OCI-M2 (cell line): ENCODE results near the gene IL26.
"Not testable (repeated sequence)": the region's sequence is repeated elsewhere in the genome, so short reads cannot be mapped to it uniquely, and the experiment has no call there.

ENCODE experiments used
- DNase-seq: peaks from one replicate; lab custom pipeline; 2025; ENCODE audit not compliant: unreplicated experiment; lab: John Stamatoyannopoulos, UW

Gene IL26

DNA sequence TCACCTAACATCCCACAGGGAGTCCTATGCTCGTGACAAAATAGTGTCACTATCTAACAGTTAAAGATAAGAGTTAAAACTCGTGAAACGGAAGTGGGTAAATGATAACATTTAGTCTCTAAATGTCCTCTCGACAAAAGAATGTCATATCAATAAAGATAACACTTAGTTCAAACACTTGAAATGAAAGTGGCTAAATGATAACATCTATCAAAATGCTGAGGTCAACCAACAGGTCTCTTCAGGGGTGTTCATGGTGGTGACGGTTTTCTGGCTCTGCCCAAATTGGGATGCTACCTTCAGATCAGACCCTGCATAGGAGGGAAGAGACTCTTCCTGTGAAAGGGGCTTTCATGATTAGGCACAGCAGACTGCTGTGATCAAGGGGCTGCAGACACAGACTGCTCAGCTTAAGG, 22.1 kb downstream of the IL26 start:
- no peak for DNase-seq

DNA sequence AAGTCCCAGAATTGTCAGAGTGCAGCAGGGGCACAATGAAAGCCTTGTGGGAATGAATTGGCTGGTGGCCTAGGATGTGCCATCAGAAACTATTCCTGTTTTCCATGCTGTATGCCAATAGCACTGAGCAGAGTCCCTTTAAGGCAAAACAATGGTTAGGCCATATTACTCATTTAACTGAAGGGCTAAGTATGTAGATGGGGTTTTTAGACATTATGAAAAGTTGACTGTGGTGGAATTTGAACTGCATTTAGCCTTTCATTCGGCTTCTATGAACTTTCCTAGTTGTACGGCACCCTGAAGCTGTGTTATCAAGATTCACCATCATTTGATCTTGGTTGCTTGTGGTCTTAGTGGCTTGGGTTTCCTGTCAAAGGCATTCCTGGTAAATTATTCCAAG, 24.8 kb downstream of the IL26 start:
- DNase-seq: no peak

DNA sequence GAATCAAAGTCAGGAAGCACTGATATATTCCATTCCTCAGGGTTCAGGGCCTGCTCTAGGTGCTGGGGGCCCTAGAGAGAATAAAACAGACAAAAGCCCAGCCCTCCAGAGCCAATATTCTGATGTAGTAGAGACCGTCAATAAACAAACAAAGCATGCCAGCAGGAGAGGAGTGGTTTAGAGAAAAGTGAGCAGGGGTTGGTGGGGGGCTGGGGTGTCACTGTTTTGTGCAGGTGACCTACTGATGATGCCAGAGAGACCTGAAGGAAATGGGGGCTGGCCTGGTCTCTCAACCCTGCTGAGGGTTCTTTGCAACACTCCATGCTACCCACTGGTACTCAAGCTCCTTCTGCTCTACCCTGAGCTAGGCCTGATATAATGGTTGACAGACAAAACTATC, 26.5 kb downstream of the IL26 start:
- no peak for DNase-seq

DNA sequence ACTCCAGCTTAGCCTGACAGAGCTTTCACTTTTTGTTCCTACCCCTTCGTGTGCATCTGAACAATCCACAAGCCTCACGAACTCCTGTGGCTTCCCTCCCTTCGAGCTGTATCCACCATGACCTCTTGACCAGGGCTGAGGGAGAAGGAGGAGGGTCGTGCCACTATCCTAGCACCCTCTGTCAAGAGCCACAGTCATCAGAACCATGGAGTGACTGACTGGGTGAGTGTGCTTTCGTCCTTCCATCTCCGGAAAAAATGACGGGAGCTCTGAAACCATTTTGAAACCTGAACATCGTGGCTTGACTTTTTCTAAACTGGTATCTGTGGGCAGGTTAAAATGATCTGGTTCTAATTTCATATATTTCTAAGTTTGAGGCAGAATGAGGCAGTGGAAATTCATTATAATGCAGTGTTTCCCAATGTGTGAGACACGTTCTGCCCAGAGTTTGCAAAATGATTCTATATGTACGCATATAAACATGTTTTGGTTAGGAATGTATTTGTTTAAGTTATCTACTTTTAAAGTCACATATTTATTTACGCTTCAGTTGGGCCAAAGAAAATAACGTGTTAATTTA, 27.0 kb downstream of the IL26 start:
- DNase-seq: no peak

DNA sequence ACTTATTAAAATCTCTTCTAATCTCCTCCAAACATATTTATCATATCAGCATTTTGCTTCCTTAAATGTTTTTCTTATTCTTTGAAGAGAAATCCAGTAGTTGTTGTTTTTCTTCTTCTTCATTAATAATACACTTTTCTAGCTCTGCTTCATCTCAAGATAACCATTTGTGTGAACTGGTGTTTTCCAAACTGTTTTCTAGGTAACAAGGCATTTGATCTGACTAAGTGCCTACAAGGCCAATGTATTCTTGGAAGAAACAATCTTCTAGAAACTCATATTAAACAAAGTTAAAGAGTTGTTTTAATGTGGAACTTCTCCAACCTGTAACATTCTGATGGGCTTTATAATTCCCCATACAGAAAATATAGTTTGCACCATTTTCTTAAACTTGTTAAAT, 35.3 kb downstream of the IL26 start:
- DNase-seq: no peak

DNA sequence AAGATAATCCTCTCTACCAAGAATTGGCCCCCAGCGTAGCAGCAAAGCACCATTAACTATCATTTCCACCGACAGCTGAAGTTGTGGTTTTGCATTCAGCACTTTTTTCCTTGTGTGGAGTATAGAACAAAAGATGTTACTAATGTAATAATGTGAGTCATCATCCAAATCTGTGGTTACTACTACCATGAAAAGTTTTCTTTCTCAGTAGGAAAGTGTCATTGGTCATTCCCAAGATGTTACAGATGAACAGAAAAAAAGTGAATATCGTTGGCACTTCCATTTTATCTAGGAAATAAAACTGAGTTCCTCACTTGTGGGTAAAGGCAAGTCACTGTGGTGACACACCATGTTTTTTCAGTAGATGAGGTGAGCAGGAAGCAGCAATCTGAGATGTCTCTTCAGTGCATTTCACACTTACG, 35.8 kb downstream of the IL26 start:
- no peak for DNase-seq

DNA sequence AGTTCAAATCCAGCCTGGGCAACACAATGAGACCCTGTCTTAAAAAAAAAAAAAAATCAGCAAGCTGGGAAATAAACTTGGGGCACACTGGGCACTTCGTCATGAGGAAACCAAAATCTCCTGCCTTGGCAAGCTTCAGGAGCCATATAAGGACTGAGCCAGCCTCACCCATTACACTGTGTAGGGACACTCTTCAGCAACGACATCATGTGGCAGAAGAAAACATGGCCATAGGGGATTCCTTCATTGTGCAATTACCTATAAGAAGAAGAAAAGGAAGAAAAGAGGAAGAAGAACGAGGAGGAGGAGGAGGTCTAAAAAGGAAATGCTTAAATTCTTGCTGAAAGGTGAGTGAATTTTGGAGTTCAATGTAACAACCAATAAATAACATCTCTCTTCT, 40.0 kb downstream of the IL26 start:
- no peak for DNase-seq

DNA sequence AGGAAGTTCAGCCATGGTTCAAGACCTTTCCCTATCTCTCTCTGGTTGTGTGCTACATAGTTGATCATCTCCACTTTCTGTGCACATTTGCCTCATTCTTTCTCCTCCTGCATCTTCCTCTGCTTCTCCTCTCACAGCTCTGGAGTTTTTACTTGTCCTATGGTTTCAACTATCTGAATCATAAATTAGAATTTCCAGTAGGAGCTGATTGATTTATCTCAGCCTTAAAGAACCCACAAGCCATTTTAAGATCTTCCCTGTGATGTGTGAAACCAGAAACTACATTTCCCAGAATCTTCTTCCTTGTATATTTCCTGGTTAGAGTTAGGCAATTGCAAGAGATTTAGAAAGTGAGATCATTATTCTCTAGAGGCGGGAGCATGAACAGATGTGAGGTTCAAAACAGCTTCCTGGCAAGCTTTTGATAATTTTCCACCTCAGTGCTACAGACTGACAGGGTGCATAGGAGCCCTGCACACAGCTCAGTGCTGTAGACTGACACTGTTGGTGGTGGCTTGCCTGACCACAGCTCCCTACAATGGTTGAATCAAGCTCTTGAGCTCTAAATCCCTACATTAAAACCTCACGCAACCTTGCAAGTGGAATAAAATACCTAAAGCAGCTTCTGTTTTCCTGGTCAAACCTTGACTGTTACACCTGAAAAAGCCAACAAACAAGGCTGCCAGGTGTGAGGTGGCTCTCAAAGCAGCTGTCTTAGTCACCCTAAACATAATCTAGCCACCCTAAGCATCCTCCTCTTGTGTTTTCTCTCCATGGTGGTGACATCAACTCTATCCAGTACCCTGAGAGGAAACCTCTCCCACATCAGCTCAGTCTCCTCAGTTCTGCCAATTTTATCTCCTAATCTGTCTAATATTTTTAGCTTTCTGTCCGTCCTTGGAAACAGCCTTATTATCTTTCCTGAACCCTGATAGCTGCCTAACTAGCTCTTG, 44.5 kb downstream of the IL26 start:
- no peak for DNase-seq

DNA sequence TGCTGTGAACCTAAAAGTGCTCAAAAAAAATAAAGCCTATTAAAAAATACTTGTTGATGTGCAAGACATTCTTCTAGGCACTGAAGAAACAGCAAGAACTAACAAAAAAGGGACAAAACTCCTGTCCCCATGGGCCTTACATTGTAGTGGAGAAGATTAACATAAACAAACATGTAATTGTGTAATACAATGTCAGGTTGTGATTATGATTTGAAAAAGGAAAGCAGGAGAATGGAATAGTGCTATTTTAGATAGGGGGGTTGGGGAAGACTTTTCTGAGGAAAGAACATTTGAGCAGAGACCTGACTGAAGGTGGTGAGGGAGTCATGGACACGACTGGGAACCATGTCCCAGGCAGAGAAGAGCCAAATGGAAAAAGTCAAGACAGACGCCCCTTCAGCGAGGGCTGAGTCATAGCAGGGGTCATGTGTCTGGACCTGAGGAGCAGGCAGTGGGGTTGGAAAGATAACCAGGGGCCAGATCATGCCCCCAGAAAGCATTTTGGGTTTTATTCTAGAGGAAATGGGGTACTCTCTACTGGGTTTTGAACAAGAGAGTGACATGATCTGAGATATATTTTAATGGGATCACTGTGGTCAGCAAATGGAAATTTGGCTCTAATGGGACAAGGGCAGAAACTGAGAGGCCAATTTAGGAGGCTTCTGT, 46.7 kb downstream of the IL26 start:
- no peak for DNase-seq

DNA sequence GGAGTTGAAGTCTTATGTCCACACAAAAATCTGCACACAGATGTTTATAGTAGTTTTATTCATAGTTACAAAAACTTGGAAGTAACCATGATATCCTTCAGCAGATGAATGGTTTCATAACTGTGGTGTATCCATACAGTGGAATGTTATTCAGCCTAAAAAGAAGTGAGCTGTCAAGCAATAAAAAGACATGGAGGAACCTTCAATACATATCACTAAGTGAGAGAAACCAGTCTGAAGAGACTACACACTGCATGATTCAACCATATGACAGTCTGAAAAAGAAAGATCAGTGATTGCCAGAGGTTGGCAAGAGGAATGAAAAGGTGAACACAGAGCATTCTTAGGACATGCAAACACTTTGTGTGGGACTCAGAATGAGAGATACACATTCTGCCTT, 47.4 kb downstream of the IL26 start:
- DNase-seq: no peak

DNA sequence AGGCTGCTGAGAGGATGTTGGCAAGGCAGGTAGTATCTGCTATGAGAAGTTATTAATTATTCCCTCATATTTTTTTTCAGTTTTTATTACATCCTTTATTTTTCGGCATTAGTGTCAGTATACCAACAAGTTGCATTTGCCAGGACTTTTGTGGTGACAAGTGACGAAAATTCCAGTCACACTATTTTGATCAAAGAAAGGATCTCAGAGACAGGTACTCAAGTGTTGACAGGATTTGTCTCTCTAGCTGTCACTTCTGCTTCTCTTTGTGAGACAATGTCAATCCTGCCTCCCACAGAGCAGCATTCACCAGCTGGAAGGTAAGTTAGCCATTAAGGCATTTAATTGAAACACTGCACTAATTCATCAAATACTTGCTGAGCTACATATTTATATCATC, 48.0 kb downstream of the IL26 start:
- no peak for DNase-seq

DNA sequence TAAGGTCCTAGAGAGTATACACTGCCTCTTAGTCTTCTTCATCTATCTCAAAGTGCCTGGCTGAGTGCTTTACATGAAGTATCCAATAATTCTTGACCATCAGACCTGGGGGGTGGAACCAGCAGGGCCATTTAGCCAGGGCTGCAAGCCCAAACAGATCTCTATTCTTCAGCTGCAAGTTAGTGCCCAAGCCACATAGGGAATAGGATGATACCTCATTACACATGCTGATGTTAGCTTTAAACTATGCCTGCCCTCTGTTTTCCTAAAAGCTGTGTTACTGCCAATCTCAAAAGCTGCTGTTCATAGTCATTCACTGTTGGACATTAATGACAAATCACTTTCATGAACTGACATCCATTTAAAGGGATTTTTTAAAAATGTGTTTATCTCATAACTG, 49.4 kb downstream of the IL26 start:
- no peak for DNase-seq

DNA sequence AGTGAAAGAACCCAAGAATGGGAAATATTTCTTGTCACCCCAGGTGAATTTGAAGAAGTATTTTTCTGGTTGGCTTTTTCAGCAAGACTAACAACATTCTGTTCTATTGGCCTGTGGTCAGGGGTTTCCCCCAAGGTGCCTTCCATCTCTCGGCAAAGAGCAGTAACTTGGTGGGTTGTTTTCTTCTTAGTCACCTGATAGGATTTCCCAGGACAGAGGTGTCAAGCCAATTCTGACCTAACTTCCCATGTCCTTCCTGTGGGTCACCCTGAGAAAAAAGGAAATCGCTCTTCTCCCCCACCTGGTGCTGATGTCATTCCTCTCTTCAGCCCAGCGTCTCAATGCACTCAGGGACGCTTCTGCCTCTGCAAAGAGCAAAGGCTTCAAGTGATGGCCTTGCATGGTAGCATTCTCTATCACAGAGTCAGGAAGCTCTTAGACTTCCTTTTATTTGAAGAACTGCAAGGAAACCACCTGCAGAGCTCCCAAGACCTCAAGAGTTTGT, 50.0 kb downstream of the IL26 start:
- no peak for DNase-seq

DNA sequence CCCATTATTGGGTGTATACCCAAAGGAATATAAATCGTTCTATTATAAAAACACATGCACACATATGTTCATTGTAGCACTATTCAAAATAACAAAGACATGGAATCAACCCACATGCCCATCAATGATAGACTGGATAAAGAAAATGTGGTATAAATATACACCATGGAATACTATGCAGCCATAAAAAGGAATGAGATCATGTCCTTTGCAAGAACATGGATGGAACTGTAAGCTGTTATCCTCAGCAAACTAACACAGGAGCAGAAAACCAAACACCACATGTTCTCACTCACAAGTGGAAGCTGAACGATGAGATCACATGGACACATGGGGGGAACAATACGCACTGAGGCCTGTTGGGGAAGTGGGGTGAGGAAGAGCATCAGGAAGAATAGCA, 50.8 kb downstream of the IL26 start:
- DNase-seq: not testable (repeated sequence)

DNA sequence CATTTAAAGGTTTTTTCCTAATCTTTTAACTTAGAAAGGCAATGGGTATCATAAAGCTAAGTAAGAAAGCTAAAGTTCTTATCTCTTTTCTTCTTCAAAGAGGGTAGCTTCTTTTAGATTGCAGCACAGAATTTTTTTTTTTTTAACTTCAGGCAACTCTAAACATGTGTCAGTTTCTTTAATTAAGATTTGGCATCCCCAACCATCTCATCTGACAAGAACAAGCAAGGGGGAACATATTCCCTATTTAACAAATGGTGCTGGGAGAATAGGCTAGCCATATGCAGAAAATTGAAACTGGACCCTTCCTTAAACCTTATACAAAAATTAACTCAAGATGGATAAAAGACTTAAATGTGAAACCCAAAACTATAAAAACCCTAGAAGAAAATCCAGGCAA, 51.8 kb downstream of the IL26 start:
- no peak for DNase-seq

DNA sequence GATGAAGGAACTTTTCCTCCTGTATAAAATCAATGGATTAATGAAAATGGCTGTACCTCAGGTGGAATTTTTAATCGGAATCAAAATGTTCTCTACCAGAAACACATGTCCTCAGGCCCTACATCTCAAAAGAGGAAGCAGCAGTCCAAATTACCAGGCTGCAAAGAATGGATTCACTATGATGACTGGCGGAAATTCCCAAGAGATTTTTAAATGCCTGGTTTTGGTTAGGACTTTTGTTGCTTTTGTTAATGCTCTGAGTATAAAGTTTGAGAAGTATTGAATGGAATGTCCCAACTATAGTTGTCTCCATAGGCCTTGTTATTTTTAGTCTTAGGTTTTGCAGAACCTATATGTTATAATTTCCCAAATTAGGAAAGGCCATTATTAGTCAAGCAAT, 54.9 kb downstream of the IL26 start:
- no peak for DNase-seq

DNA sequence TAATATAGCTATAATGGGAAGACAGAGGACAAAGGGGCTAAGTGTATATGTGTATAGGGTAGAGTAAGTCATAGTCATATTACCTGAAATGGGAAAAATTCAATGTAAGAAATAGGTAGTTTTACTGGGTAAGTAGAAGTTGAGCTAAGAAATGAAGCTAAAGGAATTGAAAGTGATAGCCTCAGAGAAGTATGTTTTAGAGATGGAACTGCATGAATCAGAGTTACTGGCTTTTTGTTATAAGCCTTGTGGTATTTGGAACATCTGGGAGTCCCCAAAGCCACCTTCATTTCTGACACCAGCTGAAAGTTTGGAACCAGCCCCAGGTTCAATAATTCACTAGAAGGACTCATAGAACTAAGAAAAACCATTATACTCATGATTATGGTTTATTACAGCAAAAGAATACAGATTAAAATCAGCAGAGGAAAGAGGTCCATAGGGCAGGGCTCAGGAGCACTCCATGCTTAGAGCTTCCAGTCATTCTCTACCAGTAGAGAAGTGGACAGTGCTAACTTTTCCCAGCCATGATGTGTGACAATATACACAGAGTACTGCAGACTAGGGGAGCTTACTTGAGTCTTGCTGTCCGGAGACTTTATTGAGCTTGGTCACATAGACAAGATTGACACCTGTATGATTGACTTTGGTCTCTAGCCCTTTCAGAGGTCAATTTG, 56.3 kb downstream of the IL26 start:
- DNase-seq: no peak

DNA sequence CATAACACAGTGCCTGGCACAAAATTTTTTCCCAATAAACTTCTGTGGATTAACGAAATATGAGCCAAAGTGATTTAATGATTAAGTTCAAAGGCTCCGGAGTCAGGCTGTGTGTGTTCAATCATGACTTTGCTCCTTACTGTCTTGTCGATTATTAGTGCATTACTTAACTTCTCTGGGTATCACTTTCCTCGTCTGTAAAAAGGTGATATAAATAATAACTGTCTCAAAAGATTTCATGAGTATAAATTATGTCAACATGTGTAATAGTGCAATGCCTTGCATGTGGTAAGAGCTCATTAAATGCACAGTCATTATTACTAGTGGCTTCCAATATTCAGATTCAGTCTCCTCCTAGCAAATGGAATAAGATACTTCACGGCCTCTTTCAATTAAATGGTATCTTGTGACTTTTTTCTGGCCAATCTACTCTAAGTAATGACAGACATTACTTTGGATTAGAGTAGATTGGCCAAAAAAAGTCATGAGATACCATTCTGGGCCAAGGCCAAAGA, 59.2 kb downstream of the IL26 start:
- DNase-seq: no peak

DNA sequence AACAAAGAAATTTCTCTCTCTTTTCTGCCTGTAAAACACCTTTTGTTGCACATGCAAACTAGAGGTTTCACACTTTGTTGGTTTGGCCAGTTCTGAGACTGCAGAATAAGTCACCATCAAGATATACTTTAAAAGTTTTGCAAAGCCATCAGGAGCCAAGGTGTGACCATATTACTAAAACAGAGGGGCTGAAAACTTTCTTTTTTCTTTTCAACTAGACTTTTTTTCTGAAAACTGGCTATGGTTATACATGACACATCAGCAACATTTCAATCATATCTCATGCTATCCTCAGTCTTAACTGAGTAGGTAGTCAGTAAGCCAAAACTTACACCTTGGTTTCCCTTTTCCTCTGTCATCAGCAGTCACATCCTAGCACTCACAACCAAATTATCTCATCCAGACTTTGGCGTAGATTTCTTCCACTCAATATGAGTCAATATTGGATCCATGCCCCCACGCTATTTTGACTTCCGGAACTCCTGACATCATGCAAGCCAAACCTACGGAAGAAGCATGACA, 62.0 kb downstream of the IL26 start:
- no peak for DNase-seq

DNA sequence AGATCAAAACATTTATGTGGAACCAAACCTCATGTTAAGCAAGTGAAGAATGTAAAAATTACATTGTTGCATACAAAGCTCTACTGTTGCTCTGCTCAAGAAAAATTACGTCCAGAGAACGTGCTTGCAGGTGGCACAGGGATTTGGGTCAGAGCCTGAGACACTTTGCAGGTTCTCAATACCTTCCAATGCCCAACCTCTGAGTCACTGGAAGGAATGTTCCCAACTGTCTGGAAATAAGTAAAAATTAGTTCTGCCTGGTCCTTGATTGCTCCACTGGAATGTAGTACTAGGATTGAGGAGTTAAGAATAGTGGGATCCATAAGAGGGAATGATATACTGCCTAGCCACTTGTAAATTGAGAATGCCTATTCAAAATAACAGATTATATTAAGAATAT, 63.2 kb downstream of the IL26 start:
- no peak for DNase-seq
